GM12874 (cell line): Measurements from ENCODE around the gene CDH4.

Experiments
- TF ChIP-seq, protein P1 (sequence below): IDR thresholded peaks from 2 replicates; pipeline ENCODE4 v1.5.1; 2011; ENCODE audit warnings: low read depth, mild to moderate bottlenecking, control low read depth, low read length, moderate library complexity; ENCODE audit not compliant: insufficient read depth

The CDH4 gene

DNA sequence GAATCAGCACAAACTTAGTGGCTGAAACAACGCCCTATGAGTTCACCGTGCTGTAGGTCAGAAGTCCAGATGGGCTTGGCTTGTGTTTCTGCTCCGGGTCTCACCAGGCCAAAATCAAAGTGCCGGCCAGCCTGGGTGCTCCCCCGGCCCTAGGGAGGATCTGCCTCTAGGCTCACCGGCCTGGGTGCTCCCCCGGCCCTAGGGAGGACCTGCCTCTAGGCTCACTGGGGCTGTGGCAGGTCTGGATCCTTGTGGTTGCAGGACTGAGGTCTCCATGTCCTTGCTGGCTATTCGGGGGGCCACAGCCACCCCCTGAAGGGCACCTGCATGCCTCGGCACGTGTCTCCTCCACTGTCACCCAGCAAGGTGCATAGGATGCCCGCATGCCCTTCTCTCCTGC is 597.3 kb downstream of the CDH4 start:
- TF ChIP-seq, protein P1, sequence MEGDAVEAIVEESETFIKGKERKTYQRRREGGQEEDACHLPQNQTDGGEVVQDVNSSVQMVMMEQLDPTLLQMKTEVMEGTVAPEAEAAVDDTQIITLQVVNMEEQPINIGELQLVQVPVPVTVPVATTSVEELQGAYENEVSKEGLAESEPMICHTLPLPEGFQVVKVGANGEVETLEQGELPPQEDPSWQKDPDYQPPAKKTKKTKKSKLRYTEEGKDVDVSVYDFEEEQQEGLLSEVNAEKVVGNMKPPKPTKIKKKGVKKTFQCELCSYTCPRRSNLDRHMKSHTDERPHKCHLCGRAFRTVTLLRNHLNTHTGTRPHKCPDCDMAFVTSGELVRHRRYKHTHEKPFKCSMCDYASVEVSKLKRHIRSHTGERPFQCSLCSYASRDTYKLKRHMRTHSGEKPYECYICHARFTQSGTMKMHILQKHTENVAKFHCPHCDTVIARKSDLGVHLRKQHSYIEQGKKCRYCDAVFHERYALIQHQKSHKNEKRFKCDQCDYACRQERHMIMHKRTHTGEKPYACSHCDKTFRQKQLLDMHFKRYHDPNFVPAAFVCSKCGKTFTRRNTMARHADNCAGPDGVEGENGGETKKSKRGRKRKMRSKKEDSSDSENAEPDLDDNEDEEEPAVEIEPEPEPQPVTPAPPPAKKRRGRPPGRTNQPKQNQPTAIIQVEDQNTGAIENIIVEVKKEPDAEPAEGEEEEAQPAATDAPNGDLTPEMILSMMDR, result no peak

DNA sequence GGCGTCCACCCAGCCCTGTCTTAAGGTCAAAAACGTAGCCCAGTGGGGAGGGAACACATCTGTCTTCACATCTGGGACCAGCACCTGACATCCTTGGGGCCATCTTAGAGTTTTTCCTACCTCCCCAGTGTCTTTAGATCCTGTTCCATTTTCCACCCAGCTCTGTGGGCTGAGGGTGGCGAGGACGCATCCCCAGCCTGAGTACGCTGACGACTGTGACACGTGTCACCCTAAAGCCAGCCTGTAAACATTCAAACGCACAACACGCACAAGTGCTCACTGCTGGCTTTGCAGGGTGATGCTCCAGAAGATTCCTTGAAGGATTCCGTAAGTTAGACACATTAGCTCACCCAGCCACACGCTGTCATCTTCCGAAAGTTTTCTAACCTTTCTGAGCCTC is 597.8 kb downstream of the CDH4 start:
- TF ChIP-seq, protein P1, result no peak

DNA sequence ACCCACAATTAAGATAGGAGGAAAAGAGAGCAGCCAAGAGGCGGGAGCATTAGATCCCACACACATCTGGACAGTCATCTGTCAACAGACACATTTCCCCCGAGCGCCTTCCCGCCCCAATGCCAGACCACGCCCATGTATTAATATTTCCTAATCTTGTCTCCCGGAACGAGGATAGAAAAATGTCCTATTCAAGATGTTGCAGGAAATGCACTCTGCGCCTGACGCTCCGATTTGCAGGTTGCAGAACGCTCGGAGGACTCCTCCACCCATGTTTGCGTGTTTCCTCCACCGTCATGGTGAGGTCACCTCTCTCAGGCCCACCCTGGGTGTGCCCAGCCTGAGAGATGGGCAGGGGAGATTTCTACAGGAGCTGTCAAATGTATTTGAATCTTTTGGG is 598.4 kb downstream of the CDH4 start:
- TF ChIP-seq, protein P1, result no peak

DNA sequence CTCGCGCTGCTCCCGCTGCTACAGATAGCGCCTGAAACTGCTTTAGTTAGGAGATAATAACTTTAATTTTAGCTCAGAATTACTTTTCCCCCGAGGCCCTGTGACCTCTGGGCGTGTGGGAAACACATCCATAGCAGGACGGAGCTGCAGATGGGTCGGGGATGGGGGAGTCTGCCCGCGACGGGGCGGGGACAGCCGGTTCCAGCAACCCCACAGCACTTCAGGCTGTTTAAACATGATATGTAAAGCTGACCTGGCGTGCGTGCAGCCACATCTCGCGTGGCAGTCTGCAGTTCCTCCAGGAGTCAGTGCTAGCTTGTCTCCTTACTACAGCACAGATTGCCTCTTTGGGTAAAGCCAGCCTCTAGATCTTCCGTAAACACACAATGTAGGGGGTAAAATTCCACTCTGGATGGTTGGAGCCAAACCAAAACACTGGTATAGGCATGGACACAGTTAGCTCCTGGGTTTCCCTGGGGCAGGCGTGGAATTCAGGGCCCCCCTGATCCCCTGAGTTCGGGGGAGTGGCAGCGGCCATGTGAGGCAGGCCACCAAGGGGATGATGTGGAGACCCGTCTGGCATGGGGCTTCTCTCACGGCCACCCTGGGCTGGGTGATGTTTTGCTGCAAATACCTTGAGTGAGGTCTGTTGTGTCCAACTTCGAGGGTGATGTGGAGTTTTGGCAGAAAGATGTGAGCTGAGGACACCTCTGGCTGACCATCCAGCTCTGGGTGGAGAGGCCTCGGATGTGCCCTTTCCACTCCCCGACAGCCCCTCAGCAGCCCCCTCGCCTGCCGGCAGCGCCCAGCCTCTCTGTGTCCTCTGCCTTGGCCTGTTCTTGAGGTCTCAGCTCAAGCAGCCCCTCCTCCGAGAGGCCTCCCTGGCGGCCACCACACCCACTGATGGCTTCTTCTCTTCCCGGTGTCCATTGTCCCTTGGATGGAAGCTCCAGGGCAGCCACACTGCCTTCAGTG is 599.2 kb downstream of the CDH4 start:
- TF ChIP-seq, protein P1, result no peak

DNA sequence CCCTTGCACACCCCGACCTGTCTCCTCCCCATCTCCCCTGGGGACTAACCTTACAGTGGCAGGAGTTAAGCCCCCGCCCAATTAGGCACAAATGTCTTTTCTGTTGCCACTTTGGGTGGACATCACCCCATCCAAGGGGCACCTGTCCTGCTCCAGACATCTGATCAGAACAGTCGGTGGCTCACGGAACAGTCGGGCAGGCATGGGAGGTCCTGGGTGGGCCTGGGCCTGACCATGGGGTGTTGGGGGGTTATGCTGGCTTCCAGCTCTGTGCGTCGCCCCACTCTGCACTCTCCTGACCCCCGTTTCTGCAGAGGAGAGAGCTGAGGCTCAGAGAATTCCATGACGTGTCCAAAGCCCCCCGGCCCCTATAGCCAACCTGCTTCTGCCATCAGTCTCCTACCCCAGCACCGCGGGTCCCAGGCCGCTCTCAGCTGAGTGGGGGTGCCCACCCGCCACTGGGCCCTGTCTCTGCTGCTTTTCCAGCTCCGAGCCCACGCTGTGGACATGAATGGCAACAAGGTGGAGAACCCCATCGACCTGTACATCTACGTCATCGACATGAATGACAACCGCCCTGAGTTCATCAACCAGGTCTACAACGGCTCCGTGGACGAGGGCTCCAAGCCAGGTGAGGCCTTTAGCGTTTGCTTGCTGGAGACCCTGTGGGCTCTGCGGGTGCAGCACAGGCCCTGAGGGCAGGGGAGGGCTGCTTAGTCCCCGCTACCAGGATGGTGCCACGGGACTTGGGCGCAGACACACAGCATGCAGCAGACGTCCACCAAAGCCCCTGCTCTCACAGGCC is 600.4 kb downstream of the CDH4 start:
- TF ChIP-seq, protein P1, result no peak

DNA sequence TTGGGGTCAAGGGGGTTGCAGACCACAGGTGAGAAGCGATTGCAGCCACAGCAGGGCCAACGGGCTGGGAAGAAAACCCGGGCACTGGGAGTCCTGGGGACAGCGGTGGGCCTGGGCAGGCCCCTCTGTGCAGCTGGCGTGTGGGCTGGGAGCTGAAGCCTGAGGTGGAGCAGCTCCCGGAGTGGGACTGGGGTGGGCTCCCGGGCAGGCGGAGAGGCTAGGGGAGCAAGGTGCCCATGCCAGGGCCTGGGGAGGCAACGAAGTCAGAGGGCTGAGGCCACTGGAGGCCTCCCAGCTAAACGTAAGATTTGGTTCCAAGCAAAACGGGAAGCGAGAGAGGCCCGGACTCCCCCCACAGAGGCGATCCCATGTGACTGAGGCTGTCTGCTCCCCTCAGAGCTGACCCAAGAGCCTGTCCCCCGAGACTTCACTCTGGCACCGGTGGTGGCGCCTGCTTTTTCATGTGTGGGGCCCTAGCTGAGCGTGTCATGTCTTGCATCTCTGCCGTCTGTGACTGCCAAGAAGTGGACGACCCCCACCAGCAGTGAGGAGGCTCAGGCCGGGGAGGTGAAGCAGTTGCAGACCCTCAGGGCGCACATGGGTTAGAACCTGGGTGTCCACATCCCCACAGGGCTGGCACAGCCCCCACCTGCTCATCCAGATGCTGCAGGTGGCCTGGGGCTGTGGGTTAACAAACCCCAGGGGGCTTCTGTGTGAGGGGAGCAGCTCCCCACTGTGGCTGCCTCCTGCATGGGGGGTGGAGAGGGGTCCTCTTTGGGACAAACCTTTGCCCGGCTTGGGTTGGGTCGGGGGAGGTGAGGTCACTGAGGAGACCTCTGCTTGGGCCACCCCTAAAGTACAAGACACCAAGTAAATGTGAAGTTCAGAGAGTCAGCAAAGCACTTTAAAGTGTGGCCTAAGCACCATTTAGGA is 601.3 kb downstream of the CDH4 start:
- TF ChIP-seq, protein P1, result no peak
